Measurements from ENCODE around the gene RAB29.
A peak's percentile ranks its signal among the peaks of the same experiment; 100 is the strongest.

The RAB29 gene

GRCh38 chr1:205817988-205818387 lies 42.7 kb upstream of the RAB29 start:
- Histone ChIP-seq H3K36me3 (ENCODE audit: low read length) (no peaks in the 10 kb centered on the region), H3K9me2 (replicated peaks; ENCODE audit: insufficient read depth, low read length) (no peaks in the 10 kb centered on the region), H3F3A (ENCODE audit: insufficient read depth) (peaks cover 7% of the 10 kb centered on the region; the same call in 1 of the 2 replicates), H3K9ac (ENCODE audit: low read length) (no peak overlapping the region), H3K27ac (ENCODE audit: low read depth, low read length) (no peak overlapping the region), H3K79me2 (ENCODE audit: insufficient read depth, low read length) (no peaks in the 10 kb centered on the region), H4K20me1 (ENCODE audit: low read depth, low read length) (no peaks in the 10 kb centered on the region), H3K27me3 (ENCODE audit: low read length) (no peaks in the 10 kb centered on the region), H3K9me3 (ENCODE audit: insufficient read depth, low read length) (no peaks in the 10 kb centered on the region), H3K4me2 (ENCODE audit: low read depth, low read length, poor library complexity, severe bottlenecking) (no peak overlapping the region), H2AFZ (ENCODE audit: low read depth, low read length, severe bottlenecking) (no peak overlapping the region), H3K4me3 (ENCODE audit: insufficient read depth, low read length, poor library complexity, severe bottlenecking) (no peak overlapping the region)
- TF ChIP-seq CTCF (IDR thresholded peaks at IDR 0.05; ENCODE audit: insufficient read depth, low read length, poor library complexity, severe bottlenecking): no peak
- no peak for TF ChIP-seq EZH2phosphoT487 (conservative IDR thresholded peaks at IDR 0.05; ENCODE audit: low read length)

DNA sequence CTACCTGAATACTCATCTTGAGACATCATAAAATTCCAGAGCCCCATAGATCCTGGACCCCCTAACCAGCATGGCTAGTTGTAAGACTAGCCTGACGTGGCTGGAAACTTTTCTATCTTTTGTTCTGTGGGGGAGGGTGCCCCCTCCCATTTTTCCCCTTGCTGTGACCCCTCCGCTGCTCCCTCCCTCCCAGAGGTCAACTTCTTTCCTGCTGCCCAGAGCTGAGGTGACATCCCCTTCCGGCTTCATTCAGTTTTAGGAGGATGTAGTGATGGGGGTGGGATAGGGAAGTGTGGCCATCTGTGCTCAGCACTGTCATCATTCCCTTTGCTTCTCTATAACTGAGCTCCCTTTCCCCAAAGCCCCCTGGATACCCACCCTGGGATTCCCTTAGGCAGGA lies 42.1 kb upstream of the RAB29 start:
- H3K27me3 ChIP-seq (ENCODE audit: low read length): no peaks in the 10 kb centered on the region
- H3K9ac ChIP-seq (ENCODE audit: low read length): no peak overlapping the region
- H3K79me2 ChIP-seq (ENCODE audit: insufficient read depth, low read length): peaks cover 5% of the 10 kb centered on the region; the same call in 1 of the 2 replicates
- no peaks in the 10 kb centered on the region for H3K9me2 ChIP-seq (replicated peaks; ENCODE audit: insufficient read depth, low read length)
- H3K36me3 ChIP-seq (ENCODE audit: low read length): no peaks in the 10 kb centered on the region
- no peaks in the 10 kb centered on the region for H3K9me3 ChIP-seq (ENCODE audit: insufficient read depth, low read length)
- 0 out of 2 replicates have a peak, but pooled peaks cover 2% of the 10 kb centered on the region for H3F3A ChIP-seq (ENCODE audit: insufficient read depth)
- no peak overlapping the region for H2AFZ ChIP-seq (ENCODE audit: low read depth, low read length, severe bottlenecking)
- no peak overlapping the region for H3K4me2 ChIP-seq (ENCODE audit: low read depth, low read length, poor library complexity, severe bottlenecking)
- H3K27ac ChIP-seq (ENCODE audit: low read depth, low read length): no peak overlapping the region
- no peak overlapping the region for H3K4me3 ChIP-seq (ENCODE audit: insufficient read depth, low read length, poor library complexity, severe bottlenecking)
- H4K20me1 ChIP-seq (ENCODE audit: low read depth, low read length): no peaks in the 10 kb centered on the region
- TF ChIP-seq CTCF (IDR thresholded peaks at IDR 0.05; ENCODE audit: insufficient read depth, low read length, poor library complexity, severe bottlenecking) (no peak), EZH2phosphoT487 (conservative IDR thresholded peaks at IDR 0.05; ENCODE audit: low read length) (no peak)

- Histone ChIP-seq H3K9me2 (replicated peaks; ENCODE audit: insufficient read depth, low read length) (no peaks in the 10 kb centered on the region), H3K4me3 (ENCODE audit: insufficient read depth, low read length, poor library complexity, severe bottlenecking) (peak overlapping the region; percentile 76), H3K9ac (ENCODE audit: low read length) (peak overlapping the region; percentile 90), H3K36me3 (ENCODE audit: low read length) (no peaks in the 10 kb centered on the region), H3K27me3 (ENCODE audit: low read length) (no peaks in the 10 kb centered on the region), H2AFZ (ENCODE audit: low read depth, low read length, severe bottlenecking) (peak overlapping the region; percentile 65), H3K9me3 (ENCODE audit: insufficient read depth, low read length) (no peaks in the 10 kb centered on the region), H3K27ac (ENCODE audit: low read depth, low read length) (no peak overlapping the region), H3K4me2 (ENCODE audit: low read depth, low read length, poor library complexity, severe bottlenecking) (peak overlapping the region; percentile 92), H3F3A (ENCODE audit: insufficient read depth) (no peaks in the 10 kb centered on the region), H3K79me2 (ENCODE audit: insufficient read depth, low read length) (peaks cover 31% of the 10 kb centered on the region; the same call in 1 of the 2 replicates), H4K20me1 (ENCODE audit: low read depth, low read length) (no peaks in the 10 kb centered on the region)
- TF ChIP-seq EZH2phosphoT487 (conservative IDR thresholded peaks at IDR 0.05; ENCODE audit: low read length) (no peak), CTCF (IDR thresholded peaks at IDR 0.05; ENCODE audit: insufficient read depth, low read length, poor library complexity, severe bottlenecking) (no peak)
Measured at GRCh38 chr1:205813755-205814058, 38.4 kb upstream of the RAB29 start.
